ENCODE results near the gene HSPA9. TPM values are rescaled to one million over a fixed set of nuclear protein-coding genes. Genes with fewer than 3 reads are reported as not detected.
A peak's percentile ranks its signal among the peaks of the same experiment; 100 is the strongest.

HSPA9 gene
- total and polyA plus RNA-seq, 9 of the 15 experiments (the other 6 are each of a cell fraction or from before 2014, with no cell fraction given), result 195 to 583 (median 514) TPM

- no peak for TF ChIP-seq PTRF (tag; IDR thresholded peaks at IDR 0.05)
- TF ChIP-seq ESRRA (IDR thresholded peaks at IDR 0.05; ENCODE audit: borderline replicate concordance, low read depth), result peak; percentile 76
- TF ChIP-seq GABPB1 (CRISPR knock-in tag; IDR thresholded peaks at IDR 0.05), result peak; percentile 97
- TF ChIP-seq, protein P1, sequence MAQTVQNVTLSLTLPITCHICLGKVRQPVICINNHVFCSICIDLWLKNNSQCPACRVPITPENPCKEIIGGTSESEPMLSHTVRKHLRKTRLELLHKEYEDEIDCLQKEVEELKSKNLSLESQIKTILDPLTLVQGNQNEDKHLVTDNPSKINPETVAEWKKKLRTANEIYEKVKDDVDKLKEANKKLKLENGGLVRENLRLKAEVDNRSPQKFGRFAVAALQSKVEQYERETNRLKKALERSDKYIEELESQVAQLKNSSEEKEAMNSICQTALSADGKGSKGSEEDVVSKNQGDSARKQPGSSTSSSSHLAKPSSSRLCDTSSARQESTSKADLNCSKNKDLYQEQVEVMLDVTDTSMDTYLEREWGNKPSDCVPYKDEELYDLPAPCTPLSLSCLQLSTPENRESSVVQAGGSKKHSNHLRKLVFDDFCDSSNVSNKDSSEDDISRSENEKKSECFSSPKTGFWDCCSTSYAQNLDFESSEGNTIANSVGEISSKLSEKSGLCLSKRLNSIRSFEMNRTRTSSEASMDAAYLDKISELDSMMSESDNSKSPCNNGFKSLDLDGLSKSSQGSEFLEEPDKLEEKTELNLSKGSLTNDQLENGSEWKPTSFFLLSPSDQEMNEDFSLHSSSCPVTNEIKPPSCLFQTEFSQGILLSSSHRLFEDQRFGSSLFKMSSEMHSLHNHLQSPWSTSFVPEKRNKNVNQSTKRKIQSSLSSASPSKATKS (CRISPR knock-in tag; IDR thresholded peaks at IDR 0.05), result no peak
- TF ChIP-seq KAT2B (IDR thresholded peaks at IDR 0.05; ENCODE audit: low read depth, low read length), result no peak
- no peak for TF ChIP-seq CREBBP (IDR thresholded peaks at IDR 0.05; ENCODE audit: low read depth, low read length)
- peak; percentile 88 for TF ChIP-seq JUND (IDR thresholded peaks at IDR 0.05; ENCODE audit: borderline replicate concordance, low read depth, low read length)
- TF ChIP-seq JUND (tag; IDR thresholded peaks at IDR 0.05; ENCODE audit: borderline replicate concordance, low read depth, low read length), result peak; percentile 76; the same call in 1 of the 3 replicates
- 0 out of 2 replicates have a peak, but pooled peaks have one; percentile 28 for TF ChIP-seq SMARCC2 (IDR thresholded peaks at IDR 0.05; ENCODE audit: low read depth)
- peak; percentile 73; the same call in 1 of the 2 replicates for TF ChIP-seq RB1 (IDR thresholded peaks at IDR 0.05; ENCODE audit: low read depth)
- no peak for TF ChIP-seq ZNF121 (CRISPR knock-in tag; conservative IDR thresholded peaks at IDR 0.05)
- TF ChIP-seq SP1 (CRISPR knock-in tag; IDR thresholded peaks at IDR 0.05), result peak; percentile 94
- peak; percentile 68 for TF ChIP-seq BRD9 (IDR thresholded peaks at IDR 0.05; ENCODE audit: low read depth, partially characterized antibody)
- no peak for TF ChIP-seq CREB3 (tag; conservative IDR thresholded peaks at IDR 0.05; ENCODE audit: low read depth)
- no peak for TF ChIP-seq PTBP1 (IDR thresholded peaks at IDR 0.05; ENCODE audit: low read depth, low read length)
- peak; percentile 87 for TF ChIP-seq MAX (CRISPR knock-in tag; IDR thresholded peaks at IDR 0.05)
- TF ChIP-seq ZMIZ1 (IDR thresholded peaks at IDR 0.05; ENCODE audit: low read depth in 2 of 2, low read length in 2 of 2), result no peak
- peak; percentile 53 for TF ChIP-seq PHF20 (IDR thresholded peaks at IDR 0.05; ENCODE audit: partially characterized antibody)
- no peak for TF ChIP-seq SRSF1 (IDR thresholded peaks at IDR 0.05; ENCODE audit: low read depth, low read length)
Measured at GRCh38 chr5:138542956-138543729, 32.1 kb downstream of the HSPA9 start, which contains the start of gene ETF1 (continued).

Measured in K562 (cell line).